B cell (primary cell): ENCODE results near the gene AMZ2. TPM values are rescaled to one million over a fixed set of nuclear protein-coding genes. Genes with fewer than 3 reads are reported as not detected.

Source experiments
- ATAC-seq: fragments of 200-7000 bp; cut with Tn5 transposase; one replicate; pipeline ENCODE4 v1.10.0; 2021; ENCODE audit warnings: low read depth, mild to moderate bottlenecking, moderate number of reproducible peaks, moderate library complexity
- CTCF ChIA-PET: fragments of 350-600 bp; sonication (Branson Sonifier 250); formaldehyde crosslinking; loops from one replicate; lab custom pipeline; 2021; ENCODE audit warnings: antibody characterized with exemption, inconsistent platforms; lab: Charles Lee
- POLR2A ChIA-PET: fragments of 350-600 bp; sonication (Branson Sonifier 250); formaldehyde crosslinking; loops from one replicate; lab custom pipeline; 2021; ENCODE audit warnings: antibody characterized with exemption; lab: Charles Lee
- DNase-seq: peaks from one replicate; pipeline ENCODE4 v3.0.0; 2013
- H2AFZ ChIP-seq: 2 replicates; pipeline ENCODE4 v1.6.1; 2012; ENCODE audit warnings: mild to moderate bottlenecking, low read depth, low read length; ENCODE audit not compliant: insufficient read depth, poor library complexity, severe bottlenecking
- H3K27ac ChIP-seq, 2 donors: 1 replicate in 1 of 2; 2 replicates in 1 of 2; pipeline ENCODE4 v1.5.1; 2012 to 2013; ENCODE audit warnings: low read length in 2 of 2, mild to moderate bottlenecking in 2 of 2, moderate library complexity in 1 of 2
- H3K27me3 ChIP-seq, 4 experiments: fragments of 200-600 bp in 1 of 4; sonication (generic) in 1 of 4; replicated peaks in 1 of 4; 1 replicate in 2 of 4; 2 replicates in 2 of 4; pipeline versions ENCODE4 v1.6.1 to v1.7.0; 2013 to 2016; ENCODE audit warnings: low read length in 3 of 4, mild to moderate bottlenecking in 2 of 4, mixed read lengths in 1 of 4, moderate library complexity in 1 of 4; ENCODE audit not compliant: insufficient read depth in 4 of 4, control insufficient read depth in 3 of 4; ENCODE audit errors: control extremely low read depth in 1 of 4
- H3K36me3 ChIP-seq, 2 experiments: replicated peaks in 1 of 2; 1 replicate in 1 of 2; 2 replicates in 1 of 2; pipeline versions ENCODE4 v1.6.1 to v1.7.1; 2013; ENCODE audit warnings: low read length in 1 of 2; ENCODE audit not compliant: insufficient read depth in 2 of 2, control insufficient read depth in 1 of 2; ENCODE audit errors: control extremely low read depth in 1 of 2, extremely low read depth in 1 of 2
- H3K4me1 ChIP-seq, 2 donors: fragments of 200-600 bp in 1 of 2; sonication (generic) in 1 of 2; 1 replicate in 1 of 2; 2 replicates in 1 of 2; pipeline versions ENCODE4 v1.5.1 to v1.6.1; 2013 to 2017; ENCODE audit warnings: low read length in 2 of 2; ENCODE audit not compliant: control insufficient read depth in 2 of 2, insufficient read depth in 2 of 2
- H3K4me2 ChIP-seq: replicated peaks from 2 replicates; pipeline ENCODE3; 2012; ENCODE audit warnings: mild to moderate bottlenecking, low read depth, low read length; ENCODE audit not compliant: poor library complexity, severe bottlenecking
- H3K4me3 ChIP-seq, 5 experiments: fragments of 200-600 bp in 1 of 5; sonication (generic) in 1 of 5; 1 replicate in 3 of 5; 2 replicates in 2 of 5; pipeline versions ENCODE4 v1.5.1 to v1.7.0; 2011 to 2016; ENCODE audit warnings: low read length in 4 of 5, mild to moderate bottlenecking in 4 of 5, low read depth in 2 of 5, control low read depth in 1 of 5, moderate library complexity in 1 of 5; ENCODE audit not compliant: insufficient read depth in 1 of 5; ENCODE audit errors: control extremely low read depth in 1 of 5, extremely low read depth in 1 of 5
- H3K79me2 ChIP-seq: fragments of 200-600 bp; sonication (generic); one replicate; pipeline ENCODE4 v1.6.0; 2016; ENCODE audit warnings: low read length; ENCODE audit not compliant: control insufficient read depth, insufficient read depth
- H3K9ac ChIP-seq: fragments of 200-600 bp; sonication (generic); 2 replicates; pipeline ENCODE4 v1.6.1; 2017; ENCODE audit warnings: mild to moderate bottlenecking, low read length, moderate library complexity
- H3K9me3 ChIP-seq, 3 donors: one replicate each; pipeline versions ENCODE4 v1.6.1 to v1.7.1; 2013; ENCODE audit warnings: low read length in 2 of 3; ENCODE audit not compliant: control insufficient read depth in 2 of 3, insufficient read depth in 1 of 3; ENCODE audit errors: control extremely low read depth in 1 of 3
- H4K20me1 ChIP-seq: 2 replicates; pipeline ENCODE4 v1.6.0; 2012; ENCODE audit warnings: mild to moderate bottlenecking, low read length; ENCODE audit not compliant: insufficient read depth, control insufficient read depth, poor library complexity, severe bottlenecking
- H3K27ac Mint-ChIP-seq: one replicate; pipeline ENCODE4 v1.8.0; 2021; ENCODE audit warnings: mixed read lengths
- H3K27me3 Mint-ChIP-seq: one replicate; pipeline ENCODE4 v1.8.0; 2021; ENCODE audit warnings: mixed read lengths
- H3K4me1 Mint-ChIP-seq: one replicate; pipeline ENCODE4 v1.8.0; 2021; ENCODE audit warnings: mixed read lengths
- H3K4me3 Mint-ChIP-seq: one replicate; pipeline ENCODE4 v1.8.0; 2021; ENCODE audit warnings: mixed read lengths
- H3K9me3 Mint-ChIP-seq: one replicate; pipeline ENCODE4 v1.8.0; 2022; ENCODE audit warnings: mixed read lengths; ENCODE audit not compliant: insufficient read depth
- CTCF ChIP-seq: fragments of 200-600 bp; IDR thresholded peaks from one replicate; pipeline ENCODE4 v1.8.0; 2022; ENCODE audit warnings: antibody characterized with exemption, mild to moderate bottlenecking
- EZH2 ChIP-seq: IDR thresholded peaks from 2 replicates; pipeline ENCODE4 v1.6.1; 2012; ENCODE audit warnings: borderline replicate concordance, low read depth, mild to moderate bottlenecking, moderate library complexity, low read length; ENCODE audit not compliant: insufficient read depth, poor library complexity, severe bottlenecking
- WGBS: methylation state at CpG from one replicate; pipeline ENCODE4 v1.1.5; 2013; ENCODE audit warnings: missing lambda C conversion rate; ENCODE audit not compliant: insufficient coverage; 5-methylcytosine and 5-hydroxymethylcytosine counted together
- intact Hi-C: fragments of 100-400 bp; cut with micrococcal nuclease; formaldehyde crosslinking; loops from one replicate; pipeline ENCODE4 v1.10.0; 2022
- polyA plus RNA-seq: library from polyadenylated mRNA; depleted of rRNA; stranded (reverse); fragments of >200 nt; gene quantifications from 2 replicates; pipeline ENCODE4 v1.2.3, GENCODE V29; 2012
- total RNA-seq, 2 donors: library from RNA; stranded (reverse); fragments of 120-200 nt in 1 of 2; gene quantifications; 1 replicate in 1 of 2; 2 replicates in 1 of 2; pipeline versions ENCODE4 v1.2.3 to v1.2.4, GENCODE V29; 2013 to 2022

The AMZ2 gene
- total and polyA plus RNA-seq, 2 donors (not counting 1 experiment from before 2014, with no cell fraction given) = 64.1 to 70.7 TPM

DNA sequence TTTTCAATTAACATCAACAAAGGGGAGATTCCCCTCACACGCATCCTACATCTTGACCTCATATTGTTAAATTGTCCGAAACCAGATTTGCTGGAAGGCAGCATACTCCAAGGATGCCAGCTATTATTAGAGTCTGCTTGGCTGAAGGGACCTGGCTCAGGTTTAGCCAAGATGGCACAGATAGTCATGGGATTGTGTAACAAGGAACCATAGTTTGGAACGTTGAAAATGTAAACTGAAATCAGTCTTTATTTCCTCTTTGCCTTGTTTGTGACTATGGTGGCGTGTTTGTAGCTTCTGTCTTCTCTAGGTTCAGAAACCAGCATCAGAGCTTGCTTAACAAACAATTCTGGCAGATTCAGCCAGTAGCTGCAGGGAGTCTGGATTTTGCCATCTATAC, 49.4 kb downstream of the AMZ2 start:
- no peaks in the 10 kb centered on the region for H3K9me3 ChIP-seq
- 83% methylated on average over 1 of the region's 4 CpGs for WGBS
- no peak overlapping the region for H2AFZ ChIP-seq
- intact Hi-C loops = loop anchor here (10.0 kb wide), 1 partner anchor 138 kb away; no protein-coding TSS in a partner anchor
- ATAC-seq (no peak), DNase-seq (no peak)
- TF ChIP-seq CTCF (no peak), EZH2 (no peak)
- no peaks in the 10 kb centered on the region for H3K27me3 ChIP-seq
- ChIA-PET POLR2A (no interaction called here), CTCF (interaction anchor here (1.0 to 1.4 kb wide), 2 partner anchors 102 to 125 kb away, joined by 3 to 4 read pairs; no protein-coding TSS in a partner anchor)
- H3K9ac ChIP-seq = no peak overlapping the region
- Mint-ChIP-seq H3K27ac (no peak overlapping the region), H3K9me3 (no peaks in the 10 kb centered on the region), H3K4me1 (peaks cover 12% of the 10 kb centered on the region), H3K4me3 (no peak overlapping the region), H3K27me3 (no peaks in the 10 kb centered on the region)
- no peak overlapping the region for H3K27ac ChIP-seq
- H3K4me2 ChIP-seq = no peak overlapping the region
- no peaks in the 10 kb centered on the region for H3K36me3 ChIP-seq
- H4K20me1 ChIP-seq = no peaks in the 10 kb centered on the region
- no peak overlapping the region for H3K4me3 ChIP-seq
- peaks cover 2 to 6% of the 10 kb centered on the region in 2 donors for H3K4me1 ChIP-seq
- no peaks in the 10 kb centered on the region for H3K79me2 ChIP-seq

GRCh38 chr17:68298601-68299000, 50.8 kb downstream of the AMZ2 start:
- CTCF ChIA-PET = no interaction called here
- Mint-ChIP-seq H3K9me3 (no peaks in the 10 kb centered on the region), H3K27ac (no peak overlapping the region), H3K4me3 (no peak overlapping the region), H3K27me3 (no peaks in the 10 kb centered on the region), H3K4me1 (peaks cover 4% of the 10 kb centered on the region)
- intact Hi-C loops = loop anchor here (10.0 kb wide), 1 partner anchor 136 kb away; no protein-coding TSS in a partner anchor
- Histone ChIP-seq H3K4me1 (no peaks in the 10 kb centered on the region), H3K27me3 (no peaks in the 10 kb centered on the region), H3K9ac (no peak overlapping the region), H3K79me2 (no peaks in the 10 kb centered on the region), H4K20me1 (no peaks in the 10 kb centered on the region), H3K36me3 (no peaks in the 10 kb centered on the region), H3K27ac (no peak overlapping the region), H2AFZ (no peak overlapping the region), H3K4me2 (no peak overlapping the region), H3K9me3 (no peaks in the 10 kb centered on the region), H3K4me3 (no peak overlapping the region)
- DNase-seq (no peak), ATAC-seq (no peak)
- no peak for TF ChIP-seq EZH2
- no peak for TF ChIP-seq CTCF
- POLR2A ChIA-PET = no interaction called here
